GM12872 (cell line): ENCODE measurements around the gene TMEM61.

Experiments
- CTCF ChIP-seq: IDR thresholded peaks from 3 replicates; pipeline ENCODE4 v1.5.1; 2011; ENCODE audit warnings: low read depth, mild to moderate bottlenecking, low read length, moderate library complexity; ENCODE audit not compliant: insufficient read depth

The TMEM61 gene

DNA sequence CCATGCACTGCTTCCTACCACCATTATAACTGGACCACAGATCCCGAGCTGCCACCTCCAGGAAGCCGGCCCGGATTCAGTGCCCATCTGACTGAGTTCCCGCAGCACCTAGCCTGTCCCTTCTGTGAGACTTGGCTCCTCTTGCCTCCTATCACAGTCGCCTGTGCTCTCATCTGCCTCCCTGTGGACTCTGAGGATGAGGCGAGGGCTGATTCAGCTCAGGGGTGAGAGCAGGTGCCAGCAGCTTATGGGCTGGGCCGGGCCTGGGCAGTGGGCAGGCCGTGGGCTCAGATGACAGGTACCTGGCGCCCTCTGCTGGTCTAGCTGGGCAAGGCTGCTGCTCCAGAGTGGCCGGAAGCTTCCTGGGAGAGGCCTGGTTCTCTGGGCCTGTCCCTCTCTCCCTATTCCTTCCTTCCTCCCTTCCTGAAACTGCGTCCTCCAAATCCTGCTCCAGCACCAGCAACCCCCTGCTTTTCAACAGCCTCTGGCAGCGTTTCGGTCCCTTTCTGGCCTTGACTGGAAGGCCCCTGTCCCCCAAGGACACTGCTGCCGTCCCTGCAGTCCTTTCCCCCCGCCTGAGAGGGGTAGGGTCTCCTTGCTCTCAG is 41.6 kb downstream of the TMEM61 start:
- peak; percentile 97 for TF ChIP-seq CTCF

DNA sequence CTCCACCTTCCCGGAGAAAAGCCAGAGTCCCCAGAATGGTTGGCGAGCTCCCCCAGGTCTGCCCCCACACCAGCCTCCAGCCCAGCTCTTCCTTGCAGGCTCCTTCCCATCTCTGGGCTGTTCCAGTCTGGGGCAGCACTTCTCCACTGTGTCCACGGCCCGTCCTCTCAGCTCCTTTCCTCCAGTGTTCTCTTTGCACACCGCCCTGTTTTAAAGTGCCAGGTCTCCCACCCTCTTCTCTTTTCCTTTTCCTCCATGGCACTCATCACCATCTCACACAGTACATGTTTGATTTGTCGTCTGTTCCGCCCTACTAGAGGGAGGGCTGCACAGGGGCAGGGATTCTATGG is 52.8 kb downstream of the TMEM61 start:
- TF ChIP-seq CTCF: no peak

- no peak for TF ChIP-seq CTCF
Measured at GRCh38 chr1:55034476-55035133, 54.2 kb downstream of the TMEM61 start.

- TF ChIP-seq CTCF: peak; percentile 26; the same call in 1 of the 3 replicates
Measured at GRCh38 chr1:55035904-55036303, 55.5 kb downstream of the TMEM61 start.

GRCh38 chr1:55037733-55038551 is 57.5 kb downstream of the TMEM61 start:
- no peak for TF ChIP-seq CTCF

GRCh38 chr1:55038552-55038838 is 58.1 kb downstream of the TMEM61 start:
- TF ChIP-seq CTCF: no peak

GRCh38 chr1:55038974-55039341 is 58.5 kb downstream of the TMEM61 start:
- TF ChIP-seq CTCF: no peak
